Putamen (tissue), 1 donor: Measurements from ENCODE around the gene CFP.

Experiments
- DNase-seq: peaks from one replicate; pipeline ENCODE4 v3.0.0-alpha.2; 2016; ENCODE audit warnings: low spot score

Gene CFP

GRCh38 chrX:47637546-47638195 is 7.9 kb upstream of the CFP start:
- no peak for DNase-seq

- no peak for DNase-seq
Observed at GRCh38 chrX:47634871-47635575, 5.3 kb upstream of the CFP start.

GRCh38 chrX:47633689-47634590 is 4.2 kb upstream of the CFP start:
- no peak for DNase-seq

GRCh38 chrX:47632666-47633065 is 2.9 kb upstream of the CFP start:
- no peak for DNase-seq

- DNase-seq: no peak
Observed at GRCh38 chrX:47631676-47632075, 1.9 kb upstream of the CFP start.

- DNase-seq: no peak
Observed at GRCh38 chrX:47628982-47629381, 748 bp downstream of the CFP start.

GRCh38 chrX:47625365-47625764 is 4.4 kb downstream of the CFP start:
- no peak for DNase-seq

- no peak for DNase-seq
Observed at GRCh38 chrX:47623540-47624027, 6.1 kb downstream of the CFP start.

- no peak for DNase-seq
Observed at GRCh38 chrX:47621851-47622250, 7.9 kb downstream of the CFP start.

GRCh38 chrX:47620303-47620685 is 9.4 kb downstream of the CFP start:
- no peak for DNase-seq

GRCh38 chrX:47619486-47620302 is 10.0 kb downstream of the CFP start, which contains the start of gene SYN1:
Gene SYN1 (minus strand): TSS chrX:47619857. CDS start chrX:47619728, 129 bp downstream.
- DNase-seq: peak; percentile 78

GRCh38 chrX:47618923-47619485 is 10.7 kb downstream of the CFP start:
- DNase-seq: no peak

GRCh38 chrX:47614618-47615017 is 15.1 kb downstream of the CFP start:
- DNase-seq: no peak

GRCh38 chrX:47613082-47613481 is 16.6 kb downstream of the CFP start:
- no peak for DNase-seq

- DNase-seq: no peak
Observed at GRCh38 chrX:47612418-47612817, 17.3 kb downstream of the CFP start.

- no peak for DNase-seq
Observed at GRCh38 chrX:47611926-47612325, 17.8 kb downstream of the CFP start.

- no peak for DNase-seq
Observed at GRCh38 chrX:47611489-47611888, 18.2 kb downstream of the CFP start.

GRCh38 chrX:47610511-47610910 is 19.2 kb downstream of the CFP start:
- DNase-seq: no peak

GRCh38 chrX:47608130-47608810 is 21.5 kb downstream of the CFP start:
- DNase-seq: no peak

GRCh38 chrX:47607091-47607490 is 22.6 kb downstream of the CFP start:
- no peak for DNase-seq

GRCh38 chrX:47605024-47605423 is 24.7 kb downstream of the CFP start:
- no peak for DNase-seq
